HepG2 (cell line): ENCODE data around the gene NELL2.

ENCODE experiments used
- CTCF ChIP-seq: sonication (generic); formaldehyde crosslinking; IDR thresholded peaks from 2 replicates; pipeline ENCODE4 v1.5.0; 2020; ENCODE audit warnings: mild to moderate bottlenecking, missing genetic modification reagents, moderate library complexity
- LRRFIP1 ChIP-seq: sonication (generic); formaldehyde crosslinking; conservative IDR thresholded peaks from 2 replicates; pipeline ENCODE4 v1.4.0; 2020; ENCODE audit warnings: missing genetic modification reagents

GRCh38 chr12:44571006-44571550, 305.0 kb downstream of the NELL2 start:
- TF ChIP-seq CTCF (CRISPR knock-in tag) (no peak), LRRFIP1 (CRISPR knock-in tag) (no peak)
